Hematopoietic multipotent progenitor cell treated with erythropoietin and hydrocortisone succinate and interleukin-3 and kit ligand, for 6 days (in vitro differentiated cells): Measurements from ENCODE around the gene TECR.
"Not testable (repeated sequence)": the region's sequence is repeated elsewhere in the genome, so short reads cannot be mapped to it uniquely, and the experiment has no call there.

Source experiments
- DNase-seq: peaks from one replicate; pipeline ENCODE4 v3.0.0-alpha.2; 2015

The TECR gene, protein sequence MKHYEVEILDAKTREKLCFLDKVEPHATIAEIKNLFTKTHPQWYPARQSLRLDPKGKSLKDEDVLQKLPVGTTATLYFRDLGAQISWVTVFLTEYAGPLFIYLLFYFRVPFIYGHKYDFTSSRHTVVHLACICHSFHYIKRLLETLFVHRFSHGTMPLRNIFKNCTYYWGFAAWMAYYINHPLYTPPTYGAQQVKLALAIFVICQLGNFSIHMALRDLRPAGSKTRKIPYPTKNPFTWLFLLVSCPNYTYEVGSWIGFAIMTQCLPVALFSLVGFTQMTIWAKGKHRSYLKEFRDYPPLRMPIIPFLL

DNA sequence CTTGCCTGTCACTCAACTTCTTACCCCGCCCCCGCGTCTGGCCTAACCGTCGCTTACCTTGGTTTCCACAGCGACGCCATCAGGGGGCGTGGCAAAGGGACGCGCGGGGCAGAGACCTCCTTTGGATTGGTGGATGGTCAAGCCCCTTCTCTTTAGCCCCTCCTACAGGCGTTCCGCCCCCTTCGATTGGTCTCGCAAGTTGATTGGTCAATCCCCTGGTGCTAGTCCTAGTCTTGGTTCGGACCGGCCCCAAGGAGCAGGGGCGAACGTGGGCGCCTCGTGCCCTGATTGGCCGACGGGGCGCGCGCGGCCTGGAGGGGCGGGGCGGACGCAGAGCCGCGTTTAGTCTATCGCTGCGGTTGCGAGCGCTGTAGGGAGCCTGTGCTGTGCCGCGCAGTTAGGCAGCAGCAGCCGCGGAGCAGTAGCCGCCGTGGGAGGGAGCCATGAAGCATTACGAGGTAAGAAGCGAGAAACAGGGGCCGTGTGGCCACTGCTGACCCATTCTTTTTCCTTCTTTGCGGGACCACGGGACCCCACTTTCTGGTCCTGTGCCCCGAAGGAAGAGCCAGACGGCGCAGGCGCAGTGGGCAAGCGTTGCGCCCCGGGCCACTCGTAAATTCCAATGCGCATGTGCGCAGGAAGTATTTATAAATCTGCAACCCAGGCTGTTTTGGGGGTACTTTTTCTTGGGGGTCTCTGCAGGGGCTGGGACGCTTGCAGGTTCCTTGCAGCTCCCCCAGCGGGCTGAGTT, at the start of gene TECR:
Gene TECR (plus strand): TSS at position 341 of the 751 bp plus-strand sequence. CDS start 103 bp downstream, at position 444.
- peak; percentile 100 for DNase-seq

DNA sequence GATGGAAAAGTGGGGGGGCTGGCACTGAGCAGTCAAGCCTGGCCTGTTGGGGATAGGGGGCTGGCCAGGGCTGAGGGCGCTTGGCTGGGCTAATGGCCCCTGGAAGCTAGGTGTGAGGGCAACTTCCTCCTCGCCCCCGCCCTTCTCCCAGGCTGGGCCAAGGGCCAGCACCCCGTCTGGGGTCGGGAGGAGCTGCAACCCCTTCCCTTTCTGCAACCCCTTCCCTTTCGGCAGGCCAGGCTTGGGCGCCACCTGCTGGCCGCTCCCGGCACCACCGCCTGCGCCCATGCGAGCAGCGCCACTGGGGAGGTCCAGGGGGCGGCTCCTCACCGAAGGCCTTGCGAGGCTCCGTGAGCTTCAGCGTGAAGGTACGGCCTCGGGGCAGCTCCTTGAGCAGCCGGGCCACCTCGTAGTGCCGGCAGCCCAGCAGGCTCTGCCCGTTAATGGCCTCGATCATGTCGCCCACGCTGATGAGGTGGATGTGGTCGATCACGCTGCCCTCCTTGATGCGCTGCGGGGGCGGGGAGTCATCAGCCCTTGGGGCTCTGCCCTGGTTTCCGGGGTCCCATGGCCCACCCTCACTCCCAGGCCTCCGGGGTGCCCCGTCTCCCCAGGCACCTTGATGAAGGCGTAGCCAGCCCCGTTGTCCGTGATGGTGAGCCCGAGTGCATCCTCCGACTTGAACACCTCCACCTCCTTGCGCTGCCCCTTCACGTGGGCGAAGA, 49.3 kb upstream of the TECR start:
- DNase-seq = peak; percentile 55

DNA sequence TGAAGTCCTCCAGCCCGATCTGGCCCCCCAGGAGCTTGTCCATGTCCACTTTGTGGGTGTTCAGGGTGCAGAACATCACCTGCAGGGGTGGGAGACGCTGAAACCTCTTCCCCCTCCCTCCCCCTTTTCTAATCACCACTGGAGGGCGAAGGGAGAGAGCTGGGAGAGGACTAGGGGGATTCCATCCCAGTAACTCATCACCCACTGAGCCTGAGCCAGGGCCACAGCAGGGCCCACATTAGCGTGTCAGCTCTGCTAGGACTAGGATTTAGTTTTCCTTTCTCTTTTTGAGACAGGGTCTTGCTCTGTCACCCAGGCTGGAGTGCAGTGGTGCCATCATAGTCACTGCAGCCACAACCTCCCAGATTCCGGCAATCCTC, 48.7 kb upstream of the TECR start:
- DNase-seq = no peak

DNA sequence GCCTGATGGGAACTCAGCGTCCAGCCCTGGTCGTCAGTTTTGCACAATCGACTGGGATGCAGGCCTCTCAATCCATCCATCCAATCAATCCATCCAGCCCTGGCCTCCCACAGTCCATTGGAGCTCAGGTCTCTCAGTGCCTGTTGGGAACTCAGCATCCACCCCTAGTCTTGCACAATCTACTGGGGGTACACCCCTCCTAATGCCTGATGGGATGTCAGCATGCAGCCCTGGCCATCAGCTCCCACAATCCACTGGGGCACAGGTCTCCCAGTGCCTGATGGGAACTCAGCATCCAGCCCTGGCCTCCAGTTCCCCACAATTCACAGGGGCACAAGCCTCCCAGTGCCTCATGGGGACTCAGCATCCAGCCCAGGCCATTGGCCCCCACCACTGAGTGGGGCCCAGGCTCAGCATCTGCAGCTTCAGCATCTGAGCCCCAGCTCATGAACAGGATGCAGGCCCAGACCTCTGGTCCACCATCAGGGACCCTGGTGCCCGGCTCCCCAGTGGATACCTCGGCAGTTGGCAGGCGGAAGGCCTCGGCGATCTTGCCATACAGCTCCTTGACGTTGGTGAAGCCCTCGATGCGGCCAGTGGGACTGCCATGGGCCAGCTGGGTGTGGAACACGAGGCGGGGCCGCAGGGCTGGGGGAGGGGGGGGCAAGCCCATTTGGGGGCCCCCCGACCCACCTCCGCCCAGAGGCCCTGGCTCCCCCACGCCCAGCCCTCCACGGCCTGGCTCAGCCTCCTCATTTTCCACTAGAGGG, 47.0 kb upstream of the TECR start:
- no peak for DNase-seq

DNA sequence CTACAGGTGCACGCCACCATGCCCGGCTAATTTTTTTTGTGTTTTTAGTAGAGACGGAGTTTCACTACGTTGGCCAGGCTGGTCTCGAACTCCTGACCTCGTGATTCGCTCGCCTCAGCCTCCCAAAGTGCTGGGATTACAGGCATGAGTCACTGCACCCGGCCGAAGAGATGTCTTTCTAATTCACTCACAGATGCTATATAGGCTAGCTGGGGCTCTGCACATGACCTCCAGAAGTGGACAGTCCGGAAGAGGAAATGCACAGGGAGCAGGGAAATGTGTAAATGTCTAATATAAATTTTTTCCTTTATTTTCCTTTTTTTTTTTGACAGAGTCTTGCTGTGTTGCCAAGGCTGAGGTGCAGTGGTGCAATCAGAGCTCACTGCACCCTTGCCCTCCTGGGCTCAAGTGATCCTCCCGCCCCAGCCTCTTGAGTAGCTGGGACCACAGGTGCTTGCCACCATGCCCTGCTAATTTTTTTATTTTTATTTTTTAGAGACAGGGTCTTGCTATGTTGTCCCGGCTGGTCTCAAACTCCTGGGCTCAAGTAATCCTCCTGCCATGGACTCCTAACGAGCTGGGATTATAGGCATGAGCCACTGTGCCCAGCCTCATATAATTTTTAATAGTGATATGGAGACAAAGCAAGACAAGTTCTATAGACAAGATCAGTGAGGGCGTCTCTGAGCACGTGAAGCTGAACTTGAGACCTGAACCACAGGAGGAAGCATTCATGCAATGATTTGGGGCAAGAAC, 41.8 kb upstream of the TECR start:
- DNase-seq = no peak

DNA sequence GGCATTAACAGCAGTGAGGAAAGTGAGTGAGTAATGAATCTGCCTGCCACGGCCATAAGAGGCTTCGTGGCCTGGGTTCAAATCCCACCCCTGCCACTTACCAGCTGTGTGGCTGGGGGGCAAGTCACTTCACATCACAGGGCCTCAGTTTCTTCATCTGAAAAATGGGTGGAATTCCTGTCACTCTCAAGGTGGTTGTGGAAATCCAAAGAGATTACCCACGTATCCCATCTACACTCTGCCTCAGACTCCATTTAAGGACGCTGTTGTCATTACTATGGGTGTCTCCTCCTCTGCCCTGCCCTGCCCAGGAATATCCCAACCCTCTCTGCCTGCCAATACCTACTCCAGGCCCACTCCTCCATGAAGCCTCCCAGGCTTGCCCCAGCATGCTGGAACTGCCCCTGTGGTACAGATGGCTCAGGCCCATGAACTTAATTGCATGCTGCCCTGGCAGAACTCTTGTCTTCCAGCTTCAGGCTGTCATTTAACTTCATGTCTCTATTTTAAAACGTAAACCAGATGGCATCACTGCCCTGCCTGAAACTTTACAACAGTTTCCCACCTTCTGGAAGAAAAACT, 36.5 kb upstream of the TECR start:
- DNase-seq = no peak

DNA sequence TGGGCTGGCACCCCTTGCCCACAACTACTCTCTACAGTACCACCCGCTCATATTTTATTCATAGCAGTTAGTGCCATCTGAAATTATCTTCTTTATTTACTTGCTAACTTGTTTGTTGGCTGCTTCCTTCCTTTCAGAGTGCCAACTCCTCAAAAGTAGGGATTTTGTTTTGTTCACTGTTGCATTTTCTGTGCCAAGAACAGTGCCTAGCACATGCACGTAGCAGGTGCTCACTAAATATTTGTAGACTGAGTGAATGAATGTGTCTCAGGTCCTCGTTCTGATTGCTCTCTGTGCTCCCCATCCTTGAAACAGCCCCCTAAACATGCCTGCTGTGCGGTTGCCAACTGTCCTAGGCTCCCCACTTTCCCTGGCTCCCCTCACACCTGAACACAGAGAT, 35.0 kb upstream of the TECR start:
- no peak for DNase-seq

DNA sequence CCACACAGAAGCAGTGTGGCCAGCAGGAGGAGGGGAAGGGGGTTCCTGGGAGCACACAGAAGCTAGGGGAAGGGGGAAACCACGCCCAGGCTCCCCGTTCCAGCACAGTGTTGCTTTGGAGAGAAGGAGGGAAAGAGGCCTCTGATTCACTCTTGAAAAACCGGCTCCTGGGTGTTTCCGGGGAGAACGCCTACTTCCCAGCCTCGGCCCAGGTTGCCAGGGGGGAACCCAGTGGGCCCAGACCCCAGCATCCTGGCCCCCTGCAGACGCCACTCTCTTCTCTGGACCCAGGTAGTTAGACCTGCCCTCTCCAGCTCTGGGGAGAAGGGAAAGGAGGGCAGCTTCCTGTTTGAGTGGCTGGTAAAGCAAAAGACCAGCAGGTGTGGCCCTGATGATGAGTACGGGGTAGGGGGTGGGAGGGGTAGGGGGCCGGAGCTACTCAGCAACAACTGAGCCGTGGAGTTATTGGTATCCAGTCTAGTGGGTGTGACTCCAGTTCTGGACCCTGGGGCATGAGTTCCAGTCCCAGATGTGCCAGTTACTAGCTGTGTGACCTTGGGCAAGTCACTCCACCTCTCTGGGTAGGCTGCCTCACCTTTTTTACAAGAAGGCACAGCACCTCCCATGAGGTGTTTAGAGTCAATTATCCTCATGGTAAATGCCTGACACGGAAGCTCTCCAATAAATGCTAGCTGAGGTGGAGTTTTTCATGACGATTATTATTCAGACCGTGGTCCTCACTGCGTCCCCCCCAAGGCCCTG, 34.3 kb upstream of the TECR start:
- DNase-seq = no peak

DNA sequence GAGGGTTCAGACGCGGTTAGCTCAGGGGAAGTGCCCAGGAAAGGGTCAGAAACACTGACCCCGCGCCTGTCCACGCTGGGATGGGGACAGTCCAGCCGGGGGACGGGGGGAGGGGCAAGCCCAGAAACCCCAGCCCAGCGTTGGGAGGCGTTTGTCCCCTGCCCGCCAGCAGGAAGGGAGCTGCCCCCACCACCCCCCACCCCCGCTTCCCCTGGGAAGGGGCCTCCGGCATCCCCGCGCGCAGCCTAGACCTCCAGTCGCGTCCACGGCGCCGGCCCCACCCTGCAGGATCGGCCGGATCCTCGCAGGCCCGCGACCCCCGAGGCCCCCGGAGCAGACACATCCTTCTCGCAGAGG, 33.7 kb upstream of the TECR start:
- DNase-seq = no peak

DNA sequence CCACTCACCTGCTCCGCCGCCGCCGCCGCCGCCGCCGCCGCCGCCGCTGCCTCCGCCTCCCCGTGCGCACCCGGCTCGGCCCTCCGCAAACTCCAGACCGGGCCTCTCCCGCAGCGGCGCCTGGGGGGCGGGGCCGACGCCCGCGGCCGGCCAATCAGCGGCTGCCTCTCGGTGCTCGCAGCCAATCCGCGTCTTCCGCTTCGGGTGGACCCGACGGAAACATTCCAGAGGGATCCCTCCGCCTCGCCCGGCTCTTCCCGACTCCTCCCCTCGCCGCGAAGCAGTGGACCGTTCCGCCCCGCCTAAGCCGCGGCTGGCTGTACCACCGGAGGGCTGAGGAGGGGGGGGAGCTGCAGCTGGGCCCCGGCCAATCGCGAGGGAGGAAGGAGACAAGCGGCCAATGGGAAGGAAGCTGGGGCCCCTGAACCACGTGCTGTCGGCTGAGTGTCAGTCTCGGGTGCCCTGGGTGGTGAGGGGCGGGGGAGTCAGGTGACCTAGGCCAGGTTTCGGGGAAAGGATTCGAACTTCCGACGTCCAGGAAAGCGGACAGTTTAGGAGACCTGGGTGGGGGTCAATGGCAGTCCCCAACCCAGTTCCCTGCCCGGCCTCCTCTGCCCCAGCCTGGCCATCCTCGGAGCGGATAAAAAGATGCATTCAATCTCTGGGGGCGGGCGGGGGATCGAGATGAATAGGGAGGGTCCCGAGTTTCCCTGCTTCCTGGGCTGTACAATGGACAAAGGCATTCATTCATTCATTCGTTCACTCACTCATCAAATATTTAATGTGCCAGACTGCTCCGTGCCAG, 33.2 kb upstream of the TECR start, which contains the start of gene GIPC1:
Gene GIPC1 (minus strand): TSS at position 99 of the 805 bp plus-strand sequence. CDS start 13,151 bp downstream, outside the sequence.
- peak; percentile 89 for DNase-seq

DNA sequence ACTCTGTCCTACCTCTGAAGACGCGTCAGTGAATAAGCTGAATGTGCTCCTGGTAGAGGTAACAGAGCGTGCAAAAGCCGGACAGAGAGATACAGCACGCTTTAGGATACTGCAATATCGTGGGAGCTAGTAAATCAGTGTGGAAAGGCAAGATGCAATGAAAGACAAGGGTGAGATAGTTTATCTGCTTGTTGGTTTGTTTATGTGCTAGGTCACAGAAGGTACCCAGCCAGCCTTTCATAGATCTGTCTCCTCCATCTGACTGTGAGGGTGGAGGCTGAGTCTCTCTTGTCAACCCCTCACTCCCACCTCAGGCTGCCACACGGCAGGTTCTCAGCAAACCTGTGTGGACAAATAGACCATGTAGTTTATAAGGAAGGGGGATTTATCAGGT, 32.6 kb upstream of the TECR start:
- DNase-seq = no peak

DNA sequence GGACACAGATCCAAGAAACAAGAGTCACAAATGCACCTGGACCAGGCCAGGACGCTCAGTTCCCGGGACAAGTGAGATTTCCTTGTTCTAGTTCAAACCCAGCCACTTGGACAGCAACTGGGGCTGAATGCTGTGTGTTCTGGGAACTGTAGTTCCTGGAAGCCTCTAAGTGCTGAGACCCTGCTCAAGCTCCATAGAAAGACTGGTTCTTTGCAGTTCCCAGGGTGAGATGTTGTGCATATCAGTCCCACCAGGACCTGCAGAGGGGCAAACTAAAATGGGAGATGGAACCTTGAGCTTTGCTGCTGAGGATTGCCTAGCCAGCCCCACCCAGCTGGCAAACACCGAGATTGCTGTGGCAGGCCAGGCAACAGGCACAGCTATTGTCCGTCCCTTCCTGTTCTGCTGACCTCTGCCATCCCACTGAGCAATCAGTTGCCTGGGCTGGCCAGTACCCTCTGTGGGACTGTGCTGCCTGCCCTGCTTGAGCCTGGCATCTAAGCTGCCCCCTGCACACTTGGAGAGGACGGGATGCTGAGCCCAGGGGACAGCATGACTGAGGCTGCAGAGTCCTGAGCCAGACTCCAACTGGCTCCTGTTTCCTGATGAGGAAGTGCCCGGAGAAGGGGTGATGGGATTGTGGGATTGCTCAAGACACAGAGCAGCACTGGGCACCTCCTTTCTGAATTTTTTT, 32.0 kb upstream of the TECR start:
- DNase-seq = no peak

DNA sequence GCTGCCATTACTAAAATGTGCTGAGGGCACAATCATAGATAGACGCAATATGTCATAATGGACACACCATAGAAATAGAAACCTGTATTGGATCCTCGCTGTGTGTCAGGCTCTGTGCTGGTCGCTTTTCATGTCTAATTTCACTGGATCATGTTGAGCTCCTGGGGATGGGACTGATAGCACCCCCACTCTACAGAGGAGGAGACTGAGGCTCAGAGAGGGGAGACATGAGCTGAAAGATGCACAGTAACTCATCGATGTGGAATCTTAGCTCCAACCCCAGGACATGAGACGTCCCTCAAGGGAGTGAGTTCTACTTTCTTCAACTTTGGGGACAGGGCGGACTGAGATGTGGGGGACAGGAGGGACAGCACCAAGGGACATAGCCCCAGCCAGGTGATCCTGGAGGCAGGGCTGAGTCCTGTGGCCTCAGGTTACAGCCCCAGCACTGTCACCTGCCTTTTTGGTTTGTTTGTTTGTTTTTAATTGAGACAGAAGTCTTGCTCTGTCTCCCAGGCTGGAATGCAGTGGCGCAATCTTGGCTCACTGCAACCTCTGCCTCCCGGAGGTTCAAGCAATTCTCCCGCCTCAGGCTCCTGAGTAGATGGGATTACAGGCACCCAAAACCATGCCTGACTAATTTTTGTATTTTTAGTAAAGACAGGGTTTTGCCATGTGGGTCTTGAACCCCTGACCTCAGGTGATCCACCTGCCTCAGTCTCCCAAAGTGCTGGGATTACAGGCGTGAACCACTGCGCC, 26.9 kb upstream of the TECR start:
- no peak for DNase-seq

DNA sequence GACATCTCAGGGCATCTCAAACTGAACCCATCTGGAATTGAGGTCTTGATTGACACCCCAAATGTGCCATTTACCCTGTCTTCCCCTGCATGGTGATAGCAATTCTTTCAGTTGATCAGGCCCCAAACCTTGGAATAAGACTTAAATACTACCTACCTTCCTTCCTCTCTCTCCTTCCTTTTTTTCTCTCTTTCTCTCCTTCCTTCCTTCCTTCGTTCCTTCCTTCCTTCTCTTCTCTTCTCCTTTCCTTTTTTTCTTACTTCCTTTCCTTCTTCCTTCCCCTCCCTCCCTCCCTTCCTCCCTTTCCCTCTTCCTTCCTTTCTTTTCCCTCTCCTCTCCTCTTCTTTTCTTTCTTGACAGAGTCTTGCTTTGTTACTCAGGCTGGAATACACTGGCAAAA, 26.1 kb upstream of the TECR start:
- no peak for DNase-seq

DNA sequence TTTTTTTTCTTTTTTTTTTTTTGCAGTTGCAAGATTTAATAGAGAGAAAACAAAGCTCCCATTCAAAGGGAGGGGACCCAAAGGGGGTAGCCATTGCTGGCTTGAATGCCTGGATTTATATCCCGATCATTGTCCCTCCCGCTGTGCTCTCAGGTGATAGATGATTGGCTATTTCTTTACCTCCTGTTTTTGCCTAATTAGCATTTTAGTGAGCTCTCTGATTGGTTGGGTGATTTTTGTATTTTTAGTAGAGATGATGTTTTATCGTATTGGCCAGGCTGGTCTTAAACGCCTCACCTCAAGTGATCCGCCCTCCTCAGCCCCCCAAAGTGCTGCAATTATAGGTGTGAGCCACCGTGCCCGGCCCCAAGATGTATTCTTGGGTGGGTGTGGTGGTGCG, 24.8 kb upstream of the TECR start:
- not testable (repeated sequence) for DNase-seq

DNA sequence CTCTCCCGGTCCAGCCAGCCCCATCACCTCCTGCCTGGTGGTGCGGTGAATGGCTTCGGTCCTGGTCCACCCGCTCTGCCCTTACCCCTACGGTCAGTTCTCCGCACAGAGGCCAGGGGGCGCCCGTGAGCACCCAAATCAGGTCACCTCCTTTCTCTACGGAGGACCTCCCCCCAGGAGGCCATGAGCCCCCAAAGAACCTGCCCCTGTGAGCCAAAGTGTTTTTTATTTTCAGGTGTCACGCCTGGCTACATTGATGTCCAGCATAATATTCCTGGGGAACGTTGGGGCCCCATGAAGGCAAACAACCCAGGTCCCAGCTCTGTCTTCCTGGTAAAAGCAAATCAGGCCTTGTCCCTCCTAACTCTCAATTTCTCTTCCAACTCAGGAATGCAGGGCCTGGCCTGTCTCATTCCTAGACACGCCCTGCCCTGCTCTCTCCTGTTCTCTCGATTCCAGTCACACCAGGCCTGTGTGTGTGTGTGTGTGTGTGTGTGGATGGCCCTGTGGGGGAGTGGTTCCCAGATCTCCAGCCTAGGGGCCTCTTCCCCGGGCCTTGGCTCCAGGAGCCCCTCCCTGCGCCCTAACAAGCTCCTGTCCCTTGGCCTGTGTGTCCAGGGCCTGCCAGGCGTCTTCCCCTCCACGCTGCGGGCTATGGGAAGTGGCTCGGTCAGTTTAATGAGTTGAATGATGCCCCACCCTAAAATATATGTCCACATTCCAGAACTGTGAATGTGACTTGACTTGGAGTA, 23.7 kb upstream of the TECR start:
- DNase-seq = peak; percentile 76

DNA sequence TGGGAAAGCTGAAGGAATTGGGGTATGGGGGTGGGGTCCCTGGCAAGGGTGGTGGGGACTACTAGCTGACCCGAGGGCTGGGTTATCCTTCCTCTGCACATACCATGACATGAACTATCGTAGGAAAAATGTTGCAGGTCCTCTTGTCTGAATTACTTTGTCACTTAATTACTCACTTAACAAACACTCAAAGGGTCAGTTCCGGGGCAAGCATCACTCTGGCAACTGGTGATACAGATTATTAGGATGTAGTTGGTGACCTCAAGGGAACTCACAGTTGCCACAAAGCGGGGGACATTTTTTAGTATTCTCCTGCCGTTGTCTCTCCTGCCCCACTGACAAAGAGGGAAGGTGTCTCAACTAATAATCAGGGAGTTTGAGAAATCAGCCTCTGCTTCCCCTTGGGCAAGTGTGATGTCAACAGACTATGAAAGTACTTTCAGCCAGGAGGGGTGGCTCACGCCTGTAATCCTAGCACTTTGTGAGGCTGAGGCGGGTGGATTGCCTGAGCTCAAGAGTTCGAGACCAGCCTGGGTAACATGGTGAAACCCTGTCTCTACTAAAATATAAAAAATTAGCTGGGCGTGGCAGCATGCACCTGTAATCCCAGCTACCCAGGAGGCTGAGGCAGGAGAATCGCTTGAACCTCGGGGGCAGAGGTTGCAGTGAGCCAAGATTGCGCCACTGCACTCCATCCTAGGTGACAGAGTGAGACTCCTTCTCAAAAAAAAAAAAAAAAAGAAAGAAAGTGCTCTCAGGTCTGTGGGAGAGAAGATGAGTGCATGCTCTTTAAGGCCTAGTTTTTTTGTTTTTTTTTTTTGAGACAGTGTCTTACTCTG, 21.5 kb upstream of the TECR start:
- DNase-seq = no peak
